Activated naive CD8-positive, alpha-beta T cell treated with anti-CD3 and anti-CD28 coated beads, Interleukin-2, amount 10 ng/mL, durations not matched to agents 7 days and 5 days (primary cell): ENCODE measurements around the gene ZCCHC18. TPM values are rescaled to one million over a fixed set of nuclear protein-coding genes. Genes with fewer than 3 reads are reported as not detected.
"Not testable (repeated sequence)": the region's sequence is repeated elsewhere in the genome, so short reads cannot be mapped to it uniquely, and the experiment has no call there.

ENCODE experiments used
- ATAC-seq: fragments of 150-1000 bp; cut with Tn5 transposase; one replicate; pipeline ENCODE4 v1.10.0; 2021; ENCODE audit warnings: low read depth, moderate library complexity
- POLR2A ChIA-PET: fragments of 350-600 bp; sonication (Branson Sonifier 250); formaldehyde crosslinking; loops from one replicate; lab custom pipeline; 2021; ENCODE audit warnings: antibody characterized with exemption; lab: Charles Lee
- DNase-seq: peaks from one replicate; pipeline ENCODE4 v3.0.0; 2021
- H3K27ac Mint-ChIP-seq: one replicate; pipeline ENCODE4 v1.8.0; 2022; ENCODE audit warnings: mild to moderate bottlenecking, mixed read lengths
- H3K27me3 Mint-ChIP-seq: one replicate; pipeline ENCODE4 v1.8.0; 2022; ENCODE audit warnings: mild to moderate bottlenecking, moderate library complexity, mixed read lengths
- H3K36me3 Mint-ChIP-seq: one replicate; pipeline ENCODE4 v1.8.0; 2021; ENCODE audit warnings: mild to moderate bottlenecking, mixed read lengths
- H3K4me1 Mint-ChIP-seq: one replicate; pipeline ENCODE4 v1.8.0; 2021; ENCODE audit warnings: mixed read lengths
- H3K4me3 Mint-ChIP-seq: one replicate; pipeline ENCODE4 v1.8.0; 2022; ENCODE audit warnings: mild to moderate bottlenecking, moderate library complexity, mixed read lengths
- H3K9me3 Mint-ChIP-seq: one replicate; pipeline ENCODE4 v1.8.0; 2021; ENCODE audit warnings: mixed read lengths
- total RNA-seq, 2 experiments: library from RNA; stranded (reverse); gene quantifications; one replicate each; pipeline ENCODE4 v1.2.3, GENCODE V29; 2021

Gene ZCCHC18
- 10 to 100 TPM in 1 of 2 experiments, 1 to 10 TPM in 1; 8.8 to 13.5 TPM for total RNA-seq

GRCh38 chrX:104112326-104112951 lies at the start of gene ZCCHC18:
TSS of gene ZCCHC18 (plus strand) at chrX:104112523. CDS start at chrX:104114112, 1,589 bp downstream.
- Mint-ChIP-seq H3K27me3 (no peaks in the 10 kb centered on the region), H3K27ac (peak within 1 kb of the TSS; percentile 93), H3K4me1 (peaks cover 28% of the 10 kb centered on the region), H3K36me3 (no peaks in the 10 kb centered on the region), H3K4me3 (peak within 1 kb of the TSS; percentile 92), H3K9me3 (no peaks in the 10 kb centered on the region)
- POLR2A ChIA-PET = interaction anchor here (1.0 to 1.6 kb wide), 5 partner anchors 10 to 53 kb away, joined by 3 to 18 read pairs (median 5); partner anchors contain the start of gene SLC25A53
- ATAC-seq (peak; percentile 49), DNase-seq (peak; percentile 61)

GRCh38 chrX:104062636-104063035 lies 49.7 kb upstream of the ZCCHC18 start:
- POLR2A ChIA-PET, ATAC-seq, H3K9me3 Mint-ChIP-seq, H3K27me3 Mint-ChIP-seq, H3K4me3 Mint-ChIP-seq, H3K27ac Mint-ChIP-seq, H3K36me3 Mint-ChIP-seq, H3K4me1 Mint-ChIP-seq, DNase-seq: not testable (repeated sequence)

- H3K4me3 Mint-ChIP-seq, H3K36me3 Mint-ChIP-seq, POLR2A ChIA-PET, H3K27ac Mint-ChIP-seq, H3K4me1 Mint-ChIP-seq, DNase-seq, H3K9me3 Mint-ChIP-seq, H3K27me3 Mint-ChIP-seq: not testable (repeated sequence)
- ATAC-seq = peak; percentile 98
Measured at GRCh38 chrX:104075778-104076445, 36.4 kb upstream of the ZCCHC18 start, which contains the start of gene TMSB15C. TSS of gene TMSB15C (minus strand) at chrX:104076236.

- H3K4me3 Mint-ChIP-seq, H3K4me1 Mint-ChIP-seq, ATAC-seq, H3K36me3 Mint-ChIP-seq, H3K27ac Mint-ChIP-seq, POLR2A ChIA-PET, H3K9me3 Mint-ChIP-seq, DNase-seq, H3K27me3 Mint-ChIP-seq: not testable (repeated sequence)
Measured at GRCh38 chrX:104077854-104078253, 34.5 kb upstream of the ZCCHC18 start.

GRCh38 chrX:104084063-104084462 lies 28.3 kb upstream of the ZCCHC18 start:
- Mint-ChIP-seq H3K27me3 (no peaks in the 10 kb centered on the region), H3K4me1 (no peaks in the 10 kb centered on the region), H3K27ac (no peak overlapping the region), H3K36me3 (no peaks in the 10 kb centered on the region), H3K4me3 (no peak overlapping the region), H3K9me3 (no peaks in the 10 kb centered on the region)
- no peak for ATAC-seq
- DNase-seq = no peak
- POLR2A ChIA-PET = no interaction called here

GRCh38 chrX:104084534-104085277 lies 27.6 kb upstream of the ZCCHC18 start:
- no peak for DNase-seq
- no peak overlapping the region for H3K27ac Mint-ChIP-seq
- no peaks in the 10 kb centered on the region for H3K27me3 Mint-ChIP-seq
- no peaks in the 10 kb centered on the region for H3K4me1 Mint-ChIP-seq
- H3K36me3 Mint-ChIP-seq = no peaks in the 10 kb centered on the region
- POLR2A ChIA-PET = no interaction called here
- no peak for ATAC-seq
- H3K9me3 Mint-ChIP-seq = no peaks in the 10 kb centered on the region
- H3K4me3 Mint-ChIP-seq = no peak overlapping the region

- H3K27me3 Mint-ChIP-seq = no peaks in the 10 kb centered on the region
- ATAC-seq (no peak), DNase-seq (no peak)
- H3K4me3 Mint-ChIP-seq = no peak overlapping the region
- no peaks in the 10 kb centered on the region for H3K9me3 Mint-ChIP-seq
- H3K27ac Mint-ChIP-seq = no peak overlapping the region
- POLR2A ChIA-PET = no interaction called here
- H3K36me3 Mint-ChIP-seq = no peaks in the 10 kb centered on the region
- no peaks in the 10 kb centered on the region for H3K4me1 Mint-ChIP-seq
Measured at GRCh38 chrX:104085477-104085876, 26.8 kb upstream of the ZCCHC18 start.

GRCh38 chrX:104085919-104086318 lies 26.4 kb upstream of the ZCCHC18 start:
- no peaks in the 10 kb centered on the region for H3K9me3 Mint-ChIP-seq
- no peaks in the 10 kb centered on the region for H3K27me3 Mint-ChIP-seq
- DNase-seq = no peak
- POLR2A ChIA-PET = no interaction called here
- H3K4me1 Mint-ChIP-seq = no peaks in the 10 kb centered on the region
- no peak for ATAC-seq
- H3K36me3 Mint-ChIP-seq = no peaks in the 10 kb centered on the region
- no peak overlapping the region for H3K4me3 Mint-ChIP-seq
- H3K27ac Mint-ChIP-seq = no peak overlapping the region

GRCh38 chrX:104098151-104098808 lies 14.0 kb upstream of the ZCCHC18 start:
- peak; percentile 42 for ATAC-seq
- Mint-ChIP-seq H3K4me1 (peaks cover 3% of the 10 kb centered on the region), H3K4me3 (no peak overlapping the region)

GRCh38 chrX:104098919-104099318 lies 13.4 kb upstream of the ZCCHC18 start:
- POLR2A ChIA-PET = interaction anchor here (1.3 kb wide), 1 partner anchor 14 kb away, joined by 5 read pairs; no protein-coding TSS in a partner anchor
- no peak for ATAC-seq
- no peak for DNase-seq
- Mint-ChIP-seq H3K4me3 (no peak overlapping the region), H3K4me1 (peaks cover 3% of the 10 kb centered on the region), H3K9me3 (no peaks in the 10 kb centered on the region), H3K27me3 (no peaks in the 10 kb centered on the region), H3K36me3 (peaks cover 3% of the 10 kb centered on the region), H3K27ac (no peak overlapping the region)

More at GRCh38 chrX:104098151-104098808, 14.0 kb upstream of the ZCCHC18 start:
- POLR2A ChIA-PET = interaction anchor here (1.3 kb wide), 1 partner anchor 15 kb away, joined by 5 read pairs; no protein-coding TSS in a partner anchor
- DNase-seq = no peak
- Mint-ChIP-seq H3K9me3 (no peaks in the 10 kb centered on the region), H3K36me3 (peaks cover 3% of the 10 kb centered on the region), H3K27ac (no peak overlapping the region), H3K27me3 (no peaks in the 10 kb centered on the region)

- Mint-ChIP-seq H3K4me1 (peaks cover 12% of the 10 kb centered on the region), H3K27me3 (no peaks in the 10 kb centered on the region), H3K36me3 (peaks cover 9% of the 10 kb centered on the region), H3K9me3 (no peaks in the 10 kb centered on the region), H3K4me3 (no peak overlapping the region), H3K27ac (no peak overlapping the region)
- POLR2A ChIA-PET = no interaction called here
- DNase-seq (no peak), ATAC-seq (no peak)
Measured at GRCh38 chrX:104104676-104105075, 7.6 kb upstream of the ZCCHC18 start.

- Mint-ChIP-seq H3K9me3 (no peaks in the 10 kb centered on the region), H3K4me1 (peaks cover 18% of the 10 kb centered on the region), H3K27me3 (no peaks in the 10 kb centered on the region), H3K36me3 (peaks cover 9% of the 10 kb centered on the region), H3K27ac (no peak overlapping the region), H3K4me3 (no peak overlapping the region)
- POLR2A ChIA-PET = interaction anchor here (0.9 kb wide), 1 partner anchor 17 kb away, joined by 3 read pairs; no protein-coding TSS in a partner anchor
- no peak for DNase-seq
- ATAC-seq = no peak
Measured at GRCh38 chrX:104105330-104106262, 6.7 kb upstream of the ZCCHC18 start.
